PC-9 (cell line): ENCODE data around the gene TBC1D5. TPM values are rescaled to one million over a fixed set of nuclear protein-coding genes. Genes with fewer than 3 reads are reported as not detected.

Source experiments
- BruUV-seq: library from RNA; stranded (reverse); fragments of 400-500 nt; replicated peaks from 2 replicates; lab custom pipeline; 2021; lab: Mats Ljungman, UMichigan
- CTCF ChIA-PET: fragments of 300-600 bp; sonication (Branson Sonifier 250); formaldehyde crosslinking; loops from one replicate; lab custom pipeline; 2022; ENCODE audit warnings: antibody characterized with exemption; lab: Charles Lee
- POLR2A ChIA-PET: fragments of 300-600 bp; sonication (Branson Sonifier 250); formaldehyde crosslinking; loops from one replicate; lab custom pipeline; 2022; ENCODE audit warnings: antibody characterized with exemption; ENCODE audit not compliant: unreplicated experiment; lab: Charles Lee
- DNase-seq, 2 experiments: peaks; one replicate each; pipeline versions ENCODE4 v3.0.0 to v3.0.0-alpha.2; 2015 to 2022; ENCODE audit warnings: mixed read lengths in 1 of 2
- H2AFZ ChIP-seq: fragments of 200-600 bp; sonication (generic); 2 replicates; pipeline ENCODE4 v1.8.1; 2017; ENCODE audit warnings: antibody characterized with exemption
- H3F3A ChIP-seq: fragments of 200-600 bp; sonication (generic); 2 replicates; pipeline ENCODE4 v1.8.1; 2017; ENCODE audit warnings: antibody characterized with exemption, mild to moderate bottlenecking, low read depth; ENCODE audit not compliant: insufficient read depth
- H3K27ac ChIP-seq: fragments of 200-600 bp; sonication (generic); 2 replicates; pipeline ENCODE4 v1.6.1; 2016; ENCODE audit warnings: mixed run types
- H3K27me3 ChIP-seq: fragments of 200-600 bp; sonication (generic); 2 replicates; pipeline ENCODE4 v1.6.1; 2016; ENCODE audit warnings: low read depth, mixed run types; ENCODE audit not compliant: insufficient read depth
- H3K36me3 ChIP-seq: fragments of 200-600 bp; sonication (generic); 2 replicates; pipeline ENCODE4 v1.6.1; 2016; ENCODE audit warnings: low read depth, mixed run types
- H3K4me1 ChIP-seq: fragments of 200-600 bp; sonication (generic); replicated peaks from 2 replicates; pipeline ENCODE4 v1.6.1; 2016; ENCODE audit warnings: mixed run types; ENCODE audit not compliant: insufficient read depth
- H3K4me2 ChIP-seq: fragments of 200-600 bp; sonication (generic); 2 replicates; pipeline ENCODE4 v1.6.1; 2017; ENCODE audit warnings: mixed run types
- H3K4me3 ChIP-seq: fragments of 200-600 bp; sonication (generic); 2 replicates; pipeline ENCODE4 v1.6.1; 2016; ENCODE audit warnings: mixed run types
- H3K79me2 ChIP-seq: fragments of 200-600 bp; sonication (generic); 2 replicates; pipeline ENCODE4 v1.6.1; 2017; ENCODE audit warnings: low read depth, mixed run types
- H3K9me2 ChIP-seq: fragments of 200-600 bp; sonication (generic); 2 replicates; pipeline ENCODE4 v1.8.1; 2017; ENCODE audit warnings: mild to moderate bottlenecking; ENCODE audit not compliant: insufficient read depth
- H3K9me3 ChIP-seq: fragments of 200-600 bp; sonication (generic); 2 replicates; pipeline ENCODE4 v1.8.1; 2016; ENCODE audit warnings: low read depth; ENCODE audit not compliant: insufficient read depth
- H4K20me1 ChIP-seq: fragments of 200-600 bp; sonication (generic); 2 replicates; pipeline ENCODE4 v1.8.1; 2017; ENCODE audit not compliant: insufficient read depth
- EZH2 ChIP-seq: fragments of 200-600 bp; sonication (generic); IDR thresholded peaks from 2 replicates; pipeline ENCODE4 v1.8.0; 2017; ENCODE audit warnings: antibody characterized with exemption, low read depth
- intact Hi-C: fragments of 100-400 bp; cut with micrococcal nuclease; formaldehyde crosslinking; loops from one replicate; pipeline ENCODE4 v1.10.0; 2022; ENCODE audit not compliant: unreplicated experiment
- total RNA-seq: library from RNA; stranded (reverse); gene quantifications from 2 replicates; pipeline ENCODE4 v1.2.3, GENCODE V29; 2021
- TF ChIP-seq, protein P1 (sequence below): fragments of 200-600 bp; sonication (generic); conservative IDR thresholded peaks from 2 replicates; pipeline ENCODE4 v1.6.1; 2017; ENCODE audit warnings: mixed run types, antibody characterized with exemption, mild to moderate bottlenecking, moderate library complexity

Gene TBC1D5
- total RNA-seq, 1 experiment from 2014 or later, result 54.0 TPM

DNA sequence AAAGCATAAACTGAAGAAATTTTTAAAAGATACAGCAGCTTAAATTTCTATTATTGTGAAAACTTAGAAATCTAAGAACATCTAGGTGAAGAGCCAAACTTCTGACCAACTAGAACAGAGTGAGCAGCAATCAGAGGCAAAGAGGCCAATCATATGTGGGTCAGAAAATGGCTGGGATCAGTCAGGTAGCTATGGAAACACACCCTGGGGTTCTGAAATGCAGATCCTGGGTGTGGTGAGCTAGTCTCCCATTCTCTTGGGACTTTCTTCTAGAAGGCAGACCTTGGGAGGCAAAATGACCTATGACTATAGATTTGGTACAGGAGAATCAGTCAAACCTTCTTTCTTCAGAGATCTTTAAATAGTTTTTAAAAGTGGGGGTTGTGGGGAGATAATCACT, 385.8 kb downstream of the TBC1D5 start:
- H3K4me1 ChIP-seq, result no peaks in the 10 kb centered on the region
- H2AFZ ChIP-seq, result no peak overlapping the region
- POLR2A ChIA-PET, result no interaction called here
- no peaks in the 10 kb centered on the region for H3K27me3 ChIP-seq
- no peak overlapping the region for H3K4me2 ChIP-seq
- H3K79me2 ChIP-seq, result no peaks in the 10 kb centered on the region
- no peak for TF ChIP-seq EZH2
- TF ChIP-seq, protein P1, sequence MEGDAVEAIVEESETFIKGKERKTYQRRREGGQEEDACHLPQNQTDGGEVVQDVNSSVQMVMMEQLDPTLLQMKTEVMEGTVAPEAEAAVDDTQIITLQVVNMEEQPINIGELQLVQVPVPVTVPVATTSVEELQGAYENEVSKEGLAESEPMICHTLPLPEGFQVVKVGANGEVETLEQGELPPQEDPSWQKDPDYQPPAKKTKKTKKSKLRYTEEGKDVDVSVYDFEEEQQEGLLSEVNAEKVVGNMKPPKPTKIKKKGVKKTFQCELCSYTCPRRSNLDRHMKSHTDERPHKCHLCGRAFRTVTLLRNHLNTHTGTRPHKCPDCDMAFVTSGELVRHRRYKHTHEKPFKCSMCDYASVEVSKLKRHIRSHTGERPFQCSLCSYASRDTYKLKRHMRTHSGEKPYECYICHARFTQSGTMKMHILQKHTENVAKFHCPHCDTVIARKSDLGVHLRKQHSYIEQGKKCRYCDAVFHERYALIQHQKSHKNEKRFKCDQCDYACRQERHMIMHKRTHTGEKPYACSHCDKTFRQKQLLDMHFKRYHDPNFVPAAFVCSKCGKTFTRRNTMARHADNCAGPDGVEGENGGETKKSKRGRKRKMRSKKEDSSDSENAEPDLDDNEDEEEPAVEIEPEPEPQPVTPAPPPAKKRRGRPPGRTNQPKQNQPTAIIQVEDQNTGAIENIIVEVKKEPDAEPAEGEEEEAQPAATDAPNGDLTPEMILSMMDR, result no peak
- no peaks in the 10 kb centered on the region; the same call in 1 of the 2 replicates for H3F3A ChIP-seq
- H3K36me3 ChIP-seq, result no peaks in the 10 kb centered on the region
- DNase-seq, result no peak
- intact Hi-C loops, result no loop called here
- no TSS peak for BruUV-seq
- H3K27ac ChIP-seq, result no peak overlapping the region
- CTCF ChIA-PET, result interaction anchor here (0.7 kb wide), 1 partner anchor 504 kb away, joined by 4 read pairs; no protein-coding TSS in a partner anchor
- H4K20me1 ChIP-seq, result no peaks in the 10 kb centered on the region
- H3K4me3 ChIP-seq, result no peak overlapping the region
- no peaks in the 10 kb centered on the region for H3K9me3 ChIP-seq
- H3K9me2 ChIP-seq, result no peaks in the 10 kb centered on the region

DNA sequence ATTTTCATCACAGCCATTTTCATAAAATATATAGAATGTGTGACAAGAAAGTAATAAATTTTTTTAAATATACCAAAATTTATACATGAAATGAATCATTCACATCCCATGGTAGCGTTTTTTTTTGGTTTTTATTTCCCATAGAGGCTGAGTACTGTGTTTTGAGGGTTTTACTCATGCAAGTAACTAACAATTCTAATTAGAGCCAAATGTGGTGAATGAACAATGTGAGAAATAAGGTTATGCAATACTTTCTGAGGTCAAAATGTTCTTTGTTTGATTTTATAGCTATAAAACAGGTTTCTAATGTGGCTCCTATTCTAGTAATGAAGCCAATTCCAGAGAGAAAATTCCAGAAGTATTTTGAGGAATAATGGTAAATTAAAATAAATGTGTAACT, 386.8 kb downstream of the TBC1D5 start:
- Histone ChIP-seq H3K27me3 (no peaks in the 10 kb centered on the region), H3F3A (no peaks in the 10 kb centered on the region; the same call in 1 of the 2 replicates), H3K4me3 (no peak overlapping the region), H4K20me1 (no peaks in the 10 kb centered on the region), H3K9me2 (no peaks in the 10 kb centered on the region), H3K4me2 (no peak overlapping the region), H3K27ac (no peak overlapping the region), H3K36me3 (no peaks in the 10 kb centered on the region), H3K79me2 (no peaks in the 10 kb centered on the region), H3K4me1 (no peaks in the 10 kb centered on the region), H2AFZ (no peak overlapping the region), H3K9me3 (no peaks in the 10 kb centered on the region)
- intact Hi-C loops, result no loop called here
- no TSS peak for BruUV-seq
- TF ChIP-seq EZH2, result no peak
- TF ChIP-seq, protein P1, result no peak
- no peak for DNase-seq
- ChIA-PET CTCF (interaction anchor here (0.7 kb wide), 1 partner anchor 503 kb away, joined by 4 read pairs; no protein-coding TSS in a partner anchor), POLR2A (no interaction called here)

DNA sequence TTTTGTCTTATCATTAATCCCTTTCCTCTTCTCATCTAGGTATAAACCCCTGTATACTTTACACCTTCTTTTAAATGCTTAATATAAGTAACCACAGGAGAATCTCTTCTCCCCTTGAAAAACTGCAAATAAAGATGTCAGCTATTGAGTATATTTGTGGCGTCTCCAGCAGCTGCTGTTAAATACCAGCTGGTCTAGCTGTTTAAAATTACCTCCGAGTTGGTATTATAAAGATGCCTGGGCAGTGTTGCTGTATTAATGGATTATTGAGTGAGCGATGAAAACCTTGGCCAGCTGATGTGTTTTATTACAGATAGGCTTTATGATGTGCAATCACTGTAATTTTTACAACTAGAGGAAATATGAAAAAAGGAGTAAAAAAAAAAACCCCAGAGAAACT, 388.1 kb downstream of the TBC1D5 start:
- H3K9me2 ChIP-seq, result no peaks in the 10 kb centered on the region
- no peaks in the 10 kb centered on the region for H3K36me3 ChIP-seq
- TF ChIP-seq, protein P1, result no peak
- no peak for TF ChIP-seq EZH2
- no peaks in the 10 kb centered on the region for H3K9me3 ChIP-seq
- no TSS peak for BruUV-seq
- intact Hi-C loops, result no loop called here
- H3K4me1 ChIP-seq, result no peaks in the 10 kb centered on the region
- H3K27ac ChIP-seq, result no peak overlapping the region
- H4K20me1 ChIP-seq, result no peaks in the 10 kb centered on the region
- POLR2A ChIA-PET, result interaction anchor here (0.5 kb wide), 1 partner anchor 35 kb away, joined by 6 read pairs; no protein-coding TSS in a partner anchor
- CTCF ChIA-PET, result no interaction called here
- H3K4me2 ChIP-seq, result no peak overlapping the region
- H3F3A ChIP-seq, result no peaks in the 10 kb centered on the region; the same call in 1 of the 2 replicates
- no peak overlapping the region for H2AFZ ChIP-seq
- no peaks in the 10 kb centered on the region for H3K79me2 ChIP-seq
- H3K27me3 ChIP-seq, result no peaks in the 10 kb centered on the region
- no peak overlapping the region for H3K4me3 ChIP-seq
- no peak for DNase-seq
